NT2/D1 (cell line): ENCODE data around the gene DNAJC1.

Experiments
- SUZ12 ChIP-seq: IDR thresholded peaks from 2 replicates; pipeline ENCODE4 v1.6.1; 2011; ENCODE audit not compliant: insufficient read length, insufficient read depth; ENCODE audit errors: extremely low read depth
- ZNF274 ChIP-seq: IDR thresholded peaks from 2 replicates; pipeline ENCODE4 v1.6.1; 2011; ENCODE audit warnings: mild to moderate bottlenecking, low read depth, low read length

- TF ChIP-seq SUZ12 (no peak), ZNF274 (no peak)
Measured at GRCh38 chr10:22023508-22023907, 20.0 kb upstream of the DNAJC1 start.
